ENCODE data around the gene ZMPSTE24.
A peak's percentile ranks its signal among the peaks of the same experiment; 100 is the strongest.

DNA sequence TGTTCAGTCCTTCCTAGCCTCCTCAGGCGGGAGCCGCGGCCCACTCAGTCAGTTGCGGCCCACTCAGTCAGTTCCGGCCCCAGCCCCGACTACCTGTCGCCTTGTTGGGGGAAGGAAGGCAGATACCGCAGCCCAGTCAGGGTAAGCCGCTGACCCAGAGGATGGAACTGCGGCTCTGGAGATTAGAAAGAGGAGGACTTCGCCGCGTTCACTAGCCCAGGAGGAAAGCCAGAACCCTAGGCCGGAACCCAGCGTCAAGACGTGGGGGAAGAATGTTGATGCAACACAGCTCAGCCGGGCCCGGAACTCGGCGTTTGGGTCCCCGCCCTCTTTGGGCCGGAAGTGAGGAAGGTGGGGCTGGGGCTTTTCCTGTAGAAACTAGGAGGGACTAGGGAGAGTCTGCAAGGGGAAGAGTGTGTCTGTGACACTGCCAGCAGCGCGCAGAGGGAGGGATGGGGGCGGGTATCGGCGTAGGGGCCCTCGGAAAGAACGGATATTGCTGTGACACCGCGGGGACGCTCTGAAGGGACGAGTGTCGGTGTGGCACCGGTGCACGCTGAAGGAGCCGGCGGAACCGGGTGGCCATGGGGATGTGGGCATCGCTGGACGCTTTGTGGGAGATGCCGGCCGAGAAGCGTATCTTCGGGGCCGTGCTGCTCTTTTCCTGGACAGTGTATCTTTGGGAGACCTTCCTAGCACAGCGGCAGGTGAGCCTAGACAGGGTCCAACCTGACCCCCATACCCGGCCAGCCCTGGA, at the start of gene ZMPSTE24:
- TF ChIP-seq, protein P1, sequence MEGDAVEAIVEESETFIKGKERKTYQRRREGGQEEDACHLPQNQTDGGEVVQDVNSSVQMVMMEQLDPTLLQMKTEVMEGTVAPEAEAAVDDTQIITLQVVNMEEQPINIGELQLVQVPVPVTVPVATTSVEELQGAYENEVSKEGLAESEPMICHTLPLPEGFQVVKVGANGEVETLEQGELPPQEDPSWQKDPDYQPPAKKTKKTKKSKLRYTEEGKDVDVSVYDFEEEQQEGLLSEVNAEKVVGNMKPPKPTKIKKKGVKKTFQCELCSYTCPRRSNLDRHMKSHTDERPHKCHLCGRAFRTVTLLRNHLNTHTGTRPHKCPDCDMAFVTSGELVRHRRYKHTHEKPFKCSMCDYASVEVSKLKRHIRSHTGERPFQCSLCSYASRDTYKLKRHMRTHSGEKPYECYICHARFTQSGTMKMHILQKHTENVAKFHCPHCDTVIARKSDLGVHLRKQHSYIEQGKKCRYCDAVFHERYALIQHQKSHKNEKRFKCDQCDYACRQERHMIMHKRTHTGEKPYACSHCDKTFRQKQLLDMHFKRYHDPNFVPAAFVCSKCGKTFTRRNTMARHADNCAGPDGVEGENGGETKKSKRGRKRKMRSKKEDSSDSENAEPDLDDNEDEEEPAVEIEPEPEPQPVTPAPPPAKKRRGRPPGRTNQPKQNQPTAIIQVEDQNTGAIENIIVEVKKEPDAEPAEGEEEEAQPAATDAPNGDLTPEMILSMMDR (IDR thresholded peaks at IDR 0.05; ENCODE audit: poor library complexity, severe bottlenecking) = no peak
- TF ChIP-seq EZH2 (IDR thresholded peaks at IDR 0.05; ENCODE audit: borderline replicate concordance, insufficient read depth, low read length, poor library complexity, severe bottlenecking) (no peak), POLR2AphosphoS5 (IDR thresholded peaks at IDR 0.05) (peak; percentile 94), MXI1 (conservative IDR thresholded peaks at IDR 0.05; ENCODE audit: poor library complexity, severe bottlenecking) (peak; percentile 97), EP300 (conservative IDR thresholded peaks at IDR 0.05; ENCODE audit: poor library complexity, severe bottlenecking) (peak; percentile 70), RAD21 (conservative IDR thresholded peaks at IDR 0.05) (no peak), TAF1 (IDR thresholded peaks at IDR 0.05; ENCODE audit: low read depth) (peak; percentile 93), REST (IDR thresholded peaks at IDR 0.05; ENCODE audit: borderline replicate concordance) (peak; percentile 96), SMC3 (conservative IDR thresholded peaks at IDR 0.05; ENCODE audit: poor library complexity) (peak; percentile 52)

Measured in neural cell (in vitro differentiated cells).